Right cardiac atrium (tissue), 5 donors: ENCODE data around the gene RPL29. TPM values are rescaled to one million over a fixed set of nuclear protein-coding genes. Genes with fewer than 3 reads are reported as not detected.

Source experiments
- ATAC-seq, 2 donors: fragments of 200-7000 bp; cut with Tn5 transposase; one replicate each; pipeline versions ENCODE4 v1.8.0 to v1.9.1; 2020; ENCODE audit warnings: moderate library complexity in 2 of 2, mild to moderate bottlenecking in 1 of 2
- DNase-seq, 3 donors: peaks; one replicate each; pipeline ENCODE4 v3.0.0-alpha.2; 2020
- H3K27ac ChIP-seq: one replicate; pipeline ENCODE4 v1.5.1; 2013; ENCODE audit warnings: mild to moderate bottlenecking, low read length, control low read depth, moderate library complexity
- H3K27me3 ChIP-seq: one replicate; pipeline ENCODE4 v1.6.1; 2013; ENCODE audit not compliant: control insufficient read depth, insufficient read depth
- H3K4me1 ChIP-seq: one replicate; pipeline ENCODE4 v1.6.1; 2013; ENCODE audit warnings: low read length; ENCODE audit not compliant: control insufficient read depth, insufficient read depth
- H3K4me3 ChIP-seq: one replicate; pipeline ENCODE4 v1.5.1; 2013; ENCODE audit warnings: low read length, control low read depth
- H3K9me3 ChIP-seq: one replicate; pipeline ENCODE4 v1.6.1; 2013; ENCODE audit warnings: low read length; ENCODE audit not compliant: control insufficient read depth
- WGBS: extraction: QIAGEN DNeasy Blood & Tissue Kit; methylation state at CpG from one replicate; pipeline ENCODE4 v1.1.7; 2013; 5-methylcytosine and 5-hydroxymethylcytosine counted together
- intact Hi-C, 4 donors: fragments of 100-400 bp; cut with DNase I; formaldehyde crosslinking; loops; one replicate each; pipeline versions ENCODE4 v1.11.0 to v1.14.0; 2022 to 2023
- polyA plus RNA-seq: library from polyadenylated mRNA; stranded (reverse); fragments of 200-250 nt; gene quantifications from one replicate; pipeline ENCODE4 v1.2.3, GENCODE V29; 2013
- total RNA-seq, 4 donors: library from RNA; stranded (reverse); fragmentation: NEBNext Ultra II Directional; extraction: Animal tissue kit (Norgen Biotek cat#: 25700); gene quantifications; one replicate each; pipeline ENCODE4 v1.2.1, GENCODE V29; 2021
- donor health status: healthy with polysubstance abuse.
- donor health status: DM: no; HTN: yes; CAD: no.
- donor health status: DM: no; HTN: no; CAD: no.
- donor health status: DM: no; HTN: yes; CAD: no; lungs with severe emphysema.
- donor health status: DM: yes; HTN: yes; CAD: no.

The RPL29 gene
- total and polyA plus RNA-seq, 5 donors: 548 to 1,285 (median 645) TPM

DNA sequence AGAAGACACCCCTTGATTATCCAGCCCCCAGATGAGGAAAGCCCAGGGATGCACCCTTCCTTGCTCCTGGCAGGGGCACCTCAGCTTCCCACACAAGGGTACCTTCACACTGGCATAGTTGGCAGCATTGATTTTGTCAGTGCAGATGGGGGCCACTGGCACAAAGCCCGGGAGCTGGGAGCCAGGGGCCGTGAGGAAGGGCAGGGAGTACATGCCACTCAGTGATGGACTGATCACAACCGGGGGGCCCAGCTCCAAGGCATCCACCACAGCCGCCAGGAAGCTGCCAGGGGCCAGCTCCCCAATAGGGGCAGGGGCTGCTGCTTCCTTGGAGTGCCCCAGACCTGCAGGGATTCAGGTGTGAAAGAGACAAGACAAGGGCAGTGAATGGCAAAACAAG is 25.9 kb downstream of the RPL29 start:
- Histone ChIP-seq H3K27me3 (no peaks in the 10 kb centered on the region), H3K27ac (no peak overlapping the region), H3K9me3 (no peaks in the 10 kb centered on the region), H3K4me1 (peaks cover 14% of the 10 kb centered on the region), H3K4me3 (no peak overlapping the region)
- 70% methylated on average over 4 of the region's 4 CpGs for WGBS
- peak in 2 of 3 donors; percentile 47 to 56 for DNase-seq
- intact Hi-C loops: no loop called here
- no peak for ATAC-seq

- 83% methylated on average over 6 of the region's 6 CpGs for WGBS
- Histone ChIP-seq H3K27me3 (no peaks in the 10 kb centered on the region), H3K9me3 (no peaks in the 10 kb centered on the region), H3K27ac (no peak overlapping the region), H3K4me1 (peaks cover 15% of the 10 kb centered on the region), H3K4me3 (no peak overlapping the region)
- DNase-seq (peak in 2 of 3 donors; percentile 31 to 63), ATAC-seq (no peak)
- intact Hi-C loops: no loop called here
These were observed 26.6 kb downstream of the RPL29 start for GRCh38 chr3:51968883-51969678.

- no peaks in the 10 kb centered on the region for H3K27me3 ChIP-seq
- DNase-seq: peak in 2 of 3 donors; percentile 63 to 75
- no peaks in the 10 kb centered on the region for H3K9me3 ChIP-seq
- intact Hi-C loops: no loop called here
- peaks cover 23% of the 10 kb centered on the region for H3K4me1 ChIP-seq
- peak overlapping the region; percentile 78 for H3K4me3 ChIP-seq
- WGBS: 14% methylated on average over 11 of the region's 11 CpGs
- ATAC-seq: peak; percentile 1 to 12
- H3K27ac ChIP-seq: peak overlapping the region; percentile 85
These were observed 27.4 kb downstream of the RPL29 start for GRCh38 chr3:51968170-51968775.

- Histone ChIP-seq H3K9me3 (no peaks in the 10 kb centered on the region), H3K27ac (peak within 1 kb of the TSS; percentile 94), H3K27me3 (no peaks in the 10 kb centered on the region), H3K4me3 (peak within 1 kb of the TSS; percentile 78), H3K4me1 (peaks cover 27% of the 10 kb centered on the region)
- under 1% methylated on average over 90 of the region's 90 CpGs for WGBS
- DNase-seq (peak; percentile 86 to 93 (median 92)), ATAC-seq (peak; percentile 56 to 70)
- intact Hi-C loops: no loop called here
These were observed 28.1 kb downstream of the RPL29 start, which contains the start of gene PCBP4 for GRCh38 chr3:51967384-51968169. Gene PCBP4, minus strand, starts transcription at chr3:51967454. Its CDS starts 6,214 bp downstream, at chr3:51961240.

GRCh38 chr3:51966922-51967383 is 28.7 kb downstream of the RPL29 start:
- DNase-seq (no peak), ATAC-seq (peak in 1 of 2 donors; percentile 0)
- H3K4me1 ChIP-seq: peaks cover 29% of the 10 kb centered on the region

GRCh38 chr3:51966486-51966885 is 29.2 kb downstream of the RPL29 start:
- peak overlapping the region; percentile 78 for H3K4me3 ChIP-seq
- ATAC-seq (no peak), DNase-seq (peak in 2 of 3 donors; percentile 63 to 71)
- no peaks in the 10 kb centered on the region for H3K27me3 ChIP-seq
- 57% methylated on average over 5 of the region's 5 CpGs for WGBS
- intact Hi-C loops: no loop called here
- no peaks in the 10 kb centered on the region for H3K9me3 ChIP-seq
- peaks cover 33% of the 10 kb centered on the region for H3K4me1 ChIP-seq
- H3K27ac ChIP-seq: peak overlapping the region; percentile 94

More at GRCh38 chr3:51966922-51967383, 28.7 kb downstream of the RPL29 start:
- H3K9me3 ChIP-seq: no peaks in the 10 kb centered on the region
- peak overlapping the region; percentile 78 for H3K4me3 ChIP-seq
- intact Hi-C loops: no loop called here
- 3% methylated on average over 33 of the region's 33 CpGs for WGBS
- peak overlapping the region; percentile 94 for H3K27ac ChIP-seq
- no peaks in the 10 kb centered on the region for H3K27me3 ChIP-seq

GRCh38 chr3:51966016-51966415 is 29.7 kb downstream of the RPL29 start:
- intact Hi-C loops: no loop called here
- ATAC-seq: no peak
- Histone ChIP-seq H3K4me1 (peaks cover 33% of the 10 kb centered on the region), H3K27ac (no peak overlapping the region), H3K27me3 (no peaks in the 10 kb centered on the region), H3K9me3 (no peaks in the 10 kb centered on the region), H3K4me3 (peak overlapping the region; percentile 78)
- DNase-seq: peak in 2 of 3 donors; percentile 57 to 58
- 60% methylated on average over 2 of the region's 2 CpGs for WGBS

GRCh38 chr3:51964521-51964920 is 31.2 kb downstream of the RPL29 start:
- H3K9me3 ChIP-seq: no peaks in the 10 kb centered on the region
- no peak for ATAC-seq
- 68% methylated on average over 4 of the region's 4 CpGs for WGBS
- peak in 1 of 3 donors; percentile 50 for DNase-seq
- peaks cover 33% of the 10 kb centered on the region for H3K4me1 ChIP-seq
- no peaks in the 10 kb centered on the region for H3K27me3 ChIP-seq
- H3K4me3 ChIP-seq: no peak overlapping the region
- intact Hi-C loops: no loop called here
- no peak overlapping the region for H3K27ac ChIP-seq

DNA sequence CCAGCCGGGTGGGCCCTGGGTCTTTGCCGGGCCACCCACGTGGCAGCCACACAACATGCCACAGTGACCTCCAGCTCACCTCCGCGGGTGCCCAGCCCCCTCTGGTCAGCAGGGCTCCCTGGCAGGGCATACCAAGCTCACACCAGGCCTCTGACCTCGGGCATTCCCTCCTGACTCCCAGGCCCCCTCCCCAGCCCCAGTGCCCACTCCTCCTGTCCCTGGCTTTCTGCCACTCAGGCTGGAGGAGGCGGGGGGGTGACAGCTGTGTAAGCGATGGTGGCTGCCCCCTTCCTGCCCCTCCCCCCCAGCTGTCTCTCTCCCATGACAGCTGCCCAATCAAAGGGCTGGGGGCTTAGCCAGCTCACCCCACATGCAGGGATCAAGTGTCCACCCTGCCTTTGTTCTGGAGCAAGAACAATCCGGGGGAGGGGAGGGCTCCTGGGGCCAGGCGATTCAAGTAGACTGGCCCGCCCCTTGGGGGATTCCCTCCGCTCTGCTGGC is 31.7 kb downstream of the RPL29 start:
- Histone ChIP-seq H3K27ac (peak overlapping the region; percentile 66), H3K9me3 (no peaks in the 10 kb centered on the region), H3K27me3 (no peaks in the 10 kb centered on the region), H3K4me3 (no peak overlapping the region), H3K4me1 (peaks cover 33% of the 10 kb centered on the region)
- 58% methylated on average over 12 of the region's 12 CpGs for WGBS
- DNase-seq (peak in 2 of 3 donors; percentile 65 to 67), ATAC-seq (no peak)
- intact Hi-C loops: no loop called here

GRCh38 chr3:51962854-51963530 is 32.7 kb downstream of the RPL29 start:
- intact Hi-C loops: no loop called here
- Histone ChIP-seq H3K4me3 (no peak overlapping the region), H3K27me3 (no peaks in the 10 kb centered on the region), H3K4me1 (peaks cover 33% of the 10 kb centered on the region), H3K9me3 (no peaks in the 10 kb centered on the region), H3K27ac (peak overlapping the region; percentile 66)
- DNase-seq: peak in 2 of 3 donors; percentile 63 to 78
- peak in 1 of 2 donors; percentile 2 for ATAC-seq
- 67% methylated on average over 6 of the region's 6 CpGs for WGBS
